ENCODE measurements around the gene MSX1. TPM values are rescaled to one million over a fixed set of nuclear protein-coding genes. Genes with fewer than 3 reads are reported as not detected.

The MSX1 gene
- total RNA-seq, 1 donor from 2014 or later: 2.5 TPM

GRCh38 chr4:4888695-4889094, 29.2 kb downstream of the MSX1 start:
- peaks cover 5% of the 10 kb centered on the region for H3K27me3 ChIP-seq
- no peaks in the 10 kb centered on the region for H3K9me3 ChIP-seq
- no peak for DNase-seq
- no peaks in the 10 kb centered on the region for H3K36me3 ChIP-seq
- TF ChIP-seq CTCF (IDR thresholded peaks at IDR 0.05): no peak
- no peaks in the 10 kb centered on the region for H3K4me1 ChIP-seq
- ATAC-seq: no peak
- intact Hi-C loops (cut with DNase I): no loop called here
- no peak overlapping the region for H3K27ac ChIP-seq
- H3K4me3 ChIP-seq: no peak overlapping the region

GRCh38 chr4:4889781-4890180, 30.3 kb downstream of the MSX1 start:
- Histone ChIP-seq H3K4me1 (no peaks in the 10 kb centered on the region), H3K4me3 (no peak overlapping the region), H3K27ac (no peak overlapping the region), H3K36me3 (no peaks in the 10 kb centered on the region), H3K9me3 (no peaks in the 10 kb centered on the region), H3K27me3 (peaks cover 5% of the 10 kb centered on the region)
- DNase-seq (no peak), ATAC-seq (peak; percentile 28)
- no peak for TF ChIP-seq CTCF (IDR thresholded peaks at IDR 0.05)
- intact Hi-C loops (cut with DNase I): no loop called here

- TF ChIP-seq CTCF (IDR thresholded peaks at IDR 0.05): no peak
- intact Hi-C loops (cut with DNase I): no loop called here
- Histone ChIP-seq H3K4me3 (no peak overlapping the region), H3K36me3 (no peaks in the 10 kb centered on the region), H3K4me1 (no peaks in the 10 kb centered on the region), H3K9me3 (no peaks in the 10 kb centered on the region), H3K27me3 (peaks cover 11% of the 10 kb centered on the region), H3K27ac (no peak overlapping the region)
- no peak for ATAC-seq
- DNase-seq: no peak
Measured at GRCh38 chr4:4890574-4891255, 31.2 kb downstream of the MSX1 start.

- no peak overlapping the region for H3K4me3 ChIP-seq
- DNase-seq: no peak
- H3K27ac ChIP-seq: no peak overlapping the region
- TF ChIP-seq CTCF (IDR thresholded peaks at IDR 0.05): no peak
- no peaks in the 10 kb centered on the region for H3K36me3 ChIP-seq
- H3K27me3 ChIP-seq: peaks cover 6% of the 10 kb centered on the region
- no peak for ATAC-seq
- H3K9me3 ChIP-seq: no peaks in the 10 kb centered on the region
- intact Hi-C loops (cut with DNase I): no loop called here
- no peaks in the 10 kb centered on the region for H3K4me1 ChIP-seq
Measured at GRCh38 chr4:4893721-4894120, 34.3 kb downstream of the MSX1 start.

GRCh38 chr4:4899202-4899925, 39.9 kb downstream of the MSX1 start:
- Histone ChIP-seq H3K36me3 (no peaks in the 10 kb centered on the region), H3K27me3 (peaks cover 6% of the 10 kb centered on the region), H3K4me3 (no peak overlapping the region), H3K4me1 (no peaks in the 10 kb centered on the region), H3K9me3 (no peaks in the 10 kb centered on the region), H3K27ac (no peak overlapping the region)
- TF ChIP-seq CTCF (IDR thresholded peaks at IDR 0.05): no peak
- ATAC-seq (no peak), DNase-seq (no peak)
- intact Hi-C loops (cut with DNase I): no loop called here

Measured in upper lobe of right lung (tissue), 1 donor.